Breast epithelium (tissue), 3 donors: ENCODE results near the gene YLPM1.
"Not testable (repeated sequence)": the region's sequence is repeated elsewhere in the genome, so short reads cannot be mapped to it uniquely, and the experiment has no call there.

Experiments
- POLR2A ChIP-seq: fragments of 450-650 bp; IDR thresholded peaks from one replicate; pipeline ENCODE4 v1.6.1; 2016; ENCODE audit warnings: antibody characterized with exemption, mild to moderate bottlenecking, moderate library complexity
- POLR2AphosphoS5 ChIP-seq, 3 donors: sonication (generic); formaldehyde crosslinking; IDR thresholded peaks; one replicate each; pipeline ENCODE4 v1.6.1; 2017; ENCODE audit warnings: antibody characterized with exemption in 3 of 3
- TF ChIP-seq, protein P1 (sequence below), 3 donors: fragments of 450-650 bp; IDR thresholded peaks; one replicate each; pipeline ENCODE4 v1.5.1; 2016 to 2017; ENCODE audit warnings: antibody characterized with exemption in 3 of 3, mild to moderate bottlenecking in 3 of 3, moderate library complexity in 3 of 3

GRCh38 chr14:74758505-74758904, 4.6 kb upstream of the YLPM1 start:
- TF ChIP-seq, protein P1, sequence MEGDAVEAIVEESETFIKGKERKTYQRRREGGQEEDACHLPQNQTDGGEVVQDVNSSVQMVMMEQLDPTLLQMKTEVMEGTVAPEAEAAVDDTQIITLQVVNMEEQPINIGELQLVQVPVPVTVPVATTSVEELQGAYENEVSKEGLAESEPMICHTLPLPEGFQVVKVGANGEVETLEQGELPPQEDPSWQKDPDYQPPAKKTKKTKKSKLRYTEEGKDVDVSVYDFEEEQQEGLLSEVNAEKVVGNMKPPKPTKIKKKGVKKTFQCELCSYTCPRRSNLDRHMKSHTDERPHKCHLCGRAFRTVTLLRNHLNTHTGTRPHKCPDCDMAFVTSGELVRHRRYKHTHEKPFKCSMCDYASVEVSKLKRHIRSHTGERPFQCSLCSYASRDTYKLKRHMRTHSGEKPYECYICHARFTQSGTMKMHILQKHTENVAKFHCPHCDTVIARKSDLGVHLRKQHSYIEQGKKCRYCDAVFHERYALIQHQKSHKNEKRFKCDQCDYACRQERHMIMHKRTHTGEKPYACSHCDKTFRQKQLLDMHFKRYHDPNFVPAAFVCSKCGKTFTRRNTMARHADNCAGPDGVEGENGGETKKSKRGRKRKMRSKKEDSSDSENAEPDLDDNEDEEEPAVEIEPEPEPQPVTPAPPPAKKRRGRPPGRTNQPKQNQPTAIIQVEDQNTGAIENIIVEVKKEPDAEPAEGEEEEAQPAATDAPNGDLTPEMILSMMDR (IDR thresholded peaks at IDR 0.05): not testable (repeated sequence)
- TF ChIP-seq POLR2A; POLR2AphosphoS5 (IDR thresholded peaks at IDR 0.05): not testable (repeated sequence)
